ENCODE results near the gene GFM2. TPM values are rescaled to one million over a fixed set of nuclear protein-coding genes. Genes with fewer than 3 reads are reported as not detected.

GFM2 gene
- total and polyA plus RNA-seq, 2 of the 8 experiments (the other 6 are each of a cell fraction or from before 2014, with no cell fraction given), result 17.8 to 30.6 TPM

DNA sequence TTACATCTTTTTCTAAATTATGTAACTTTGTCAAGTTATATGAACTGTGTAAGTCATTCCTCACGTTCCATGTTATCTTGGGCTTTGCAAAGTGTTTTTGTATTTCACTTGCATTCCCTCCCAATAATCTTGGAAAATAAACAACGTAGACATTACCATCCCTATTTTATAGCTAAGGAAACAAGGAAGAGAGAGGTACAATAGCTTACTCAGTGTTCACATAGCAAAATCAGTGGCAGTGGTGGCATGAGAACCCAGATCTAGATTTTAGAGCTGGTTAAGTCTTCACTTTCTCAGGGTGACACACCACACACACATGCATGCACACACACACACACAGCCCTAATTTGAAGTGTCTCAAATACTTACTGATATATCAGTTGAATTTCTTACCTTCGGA is 34.3 kb upstream of the GFM2 start (continued):
- TF ChIP-seq SAP30 (IDR thresholded peaks at IDR 0.05; ENCODE audit: insufficient read depth, insufficient replicate concordance, low read length) (no peak), ASH2L (IDR thresholded peaks at IDR 0.05; ENCODE audit: low read length) (no peak), TEAD4 (IDR thresholded peaks at IDR 0.05; ENCODE audit: low read depth, low read length) (no peak), TAF1 (IDR thresholded peaks at IDR 0.05; ENCODE audit: low read depth, low read length) (no peak), TBP (IDR thresholded peaks at IDR 0.05; ENCODE audit: low read depth, low read length) (no peak), SP1 (IDR thresholded peaks at IDR 0.05; ENCODE audit: low read depth, low read length) (no peak)
